RWPE2 (cell line): ENCODE data around the gene ARHGAP15.

ENCODE experiments used
- ATAC-seq: fragments of 200-7000 bp; cut with Tn5 transposase; 3 replicates; pipeline ENCODE4 v1.9.1; 2021; ENCODE audit warnings: low read depth
- DNase-seq: peaks from one replicate; pipeline ENCODE4 v3.0.0-alpha.2; 2020; ENCODE audit warnings: low spot score
- H3K27ac ChIP-seq: fragments of 450-650 bp; 2 replicates; pipeline ENCODE4 v1.5.1; 2017; ENCODE audit warnings: mild to moderate bottlenecking; ENCODE audit not compliant: poor library complexity, severe bottlenecking
- H3K27me3 ChIP-seq: fragments of 250-450 bp; sonication (Bioruptor Pico); 2 replicates; pipeline ENCODE4 v1.5.1; 2021; ENCODE audit warnings: mild to moderate bottlenecking, moderate library complexity; ENCODE audit not compliant: insufficient read depth, poor library complexity, severe bottlenecking
- H3K36me3 ChIP-seq: fragments of 250-450 bp; sonication (Bioruptor Pico); 2 replicates; pipeline ENCODE4 v1.5.1; 2020; ENCODE audit warnings: low read depth, mild to moderate bottlenecking, moderate library complexity
- H3K4me1 ChIP-seq: fragments of 250-450 bp; sonication (Bioruptor Pico); 2 replicates; pipeline ENCODE4 v1.5.1; 2021; ENCODE audit warnings: mild to moderate bottlenecking, moderate library complexity; ENCODE audit not compliant: insufficient read depth, poor library complexity, severe bottlenecking
- H3K4me3 ChIP-seq: fragments of 250-450 bp; sonication (Bioruptor Pico); 2 replicates; pipeline ENCODE4 v1.5.1; 2021; ENCODE audit warnings: mild to moderate bottlenecking, moderate library complexity; ENCODE audit not compliant: severe bottlenecking
- H3K9me3 ChIP-seq: fragments of 250-450 bp; sonication (Bioruptor Pico); 2 replicates; pipeline ENCODE4 v1.5.1; 2021; ENCODE audit warnings: mild to moderate bottlenecking, moderate library complexity; ENCODE audit not compliant: severe bottlenecking
- TF ChIP-seq, protein P1 (sequence below): fragments of 450-650 bp; IDR thresholded peaks from one replicate; pipeline ENCODE4 v1.5.1; 2017; ENCODE audit warnings: mild to moderate bottlenecking, moderate library complexity; ENCODE audit not compliant: poor library complexity, severe bottlenecking

The ARHGAP15 gene

DNA sequence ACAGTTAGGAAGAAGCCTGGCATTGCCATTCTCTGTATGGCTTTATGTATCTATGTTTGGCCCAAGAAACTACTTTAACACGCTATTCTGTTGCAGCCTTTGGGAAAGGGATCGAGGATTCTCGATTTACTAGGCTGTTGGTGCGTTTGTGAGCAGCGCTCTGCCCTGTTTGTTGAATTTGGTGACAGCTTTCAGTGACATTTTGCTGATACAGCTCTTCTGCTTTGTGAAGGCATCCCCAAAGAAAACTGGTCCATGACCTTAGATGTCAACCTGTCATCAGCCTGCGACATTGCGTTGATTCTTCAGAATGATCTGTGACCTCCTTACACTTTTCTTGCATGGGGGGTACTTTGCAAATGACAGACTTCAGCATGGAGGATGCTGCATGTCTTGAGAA, 431.5 kb downstream of the ARHGAP15 start:
- no peaks in the 10 kb centered on the region for H3K36me3 ChIP-seq
- no peak overlapping the region for H3K27ac ChIP-seq
- no peaks in the 10 kb centered on the region for H3K9me3 ChIP-seq
- ATAC-seq (no peak), DNase-seq (no peak)
- TF ChIP-seq, protein P1, sequence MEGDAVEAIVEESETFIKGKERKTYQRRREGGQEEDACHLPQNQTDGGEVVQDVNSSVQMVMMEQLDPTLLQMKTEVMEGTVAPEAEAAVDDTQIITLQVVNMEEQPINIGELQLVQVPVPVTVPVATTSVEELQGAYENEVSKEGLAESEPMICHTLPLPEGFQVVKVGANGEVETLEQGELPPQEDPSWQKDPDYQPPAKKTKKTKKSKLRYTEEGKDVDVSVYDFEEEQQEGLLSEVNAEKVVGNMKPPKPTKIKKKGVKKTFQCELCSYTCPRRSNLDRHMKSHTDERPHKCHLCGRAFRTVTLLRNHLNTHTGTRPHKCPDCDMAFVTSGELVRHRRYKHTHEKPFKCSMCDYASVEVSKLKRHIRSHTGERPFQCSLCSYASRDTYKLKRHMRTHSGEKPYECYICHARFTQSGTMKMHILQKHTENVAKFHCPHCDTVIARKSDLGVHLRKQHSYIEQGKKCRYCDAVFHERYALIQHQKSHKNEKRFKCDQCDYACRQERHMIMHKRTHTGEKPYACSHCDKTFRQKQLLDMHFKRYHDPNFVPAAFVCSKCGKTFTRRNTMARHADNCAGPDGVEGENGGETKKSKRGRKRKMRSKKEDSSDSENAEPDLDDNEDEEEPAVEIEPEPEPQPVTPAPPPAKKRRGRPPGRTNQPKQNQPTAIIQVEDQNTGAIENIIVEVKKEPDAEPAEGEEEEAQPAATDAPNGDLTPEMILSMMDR: no peak
- no peak overlapping the region for H3K4me3 ChIP-seq
- no peaks in the 10 kb centered on the region for H3K4me1 ChIP-seq
- H3K27me3 ChIP-seq: no peaks in the 10 kb centered on the region

GRCh38 chr2:143564419-143564818, 435.2 kb downstream of the ARHGAP15 start:
- DNase-seq (no peak), ATAC-seq (no peak)
- no peaks in the 10 kb centered on the region for H3K4me1 ChIP-seq
- H3K36me3 ChIP-seq: no peaks in the 10 kb centered on the region
- no peaks in the 10 kb centered on the region for H3K9me3 ChIP-seq
- no peaks in the 10 kb centered on the region for H3K27me3 ChIP-seq
- TF ChIP-seq, protein P1: no peak
- H3K27ac ChIP-seq: no peak overlapping the region
- H3K4me3 ChIP-seq: no peak overlapping the region

DNA sequence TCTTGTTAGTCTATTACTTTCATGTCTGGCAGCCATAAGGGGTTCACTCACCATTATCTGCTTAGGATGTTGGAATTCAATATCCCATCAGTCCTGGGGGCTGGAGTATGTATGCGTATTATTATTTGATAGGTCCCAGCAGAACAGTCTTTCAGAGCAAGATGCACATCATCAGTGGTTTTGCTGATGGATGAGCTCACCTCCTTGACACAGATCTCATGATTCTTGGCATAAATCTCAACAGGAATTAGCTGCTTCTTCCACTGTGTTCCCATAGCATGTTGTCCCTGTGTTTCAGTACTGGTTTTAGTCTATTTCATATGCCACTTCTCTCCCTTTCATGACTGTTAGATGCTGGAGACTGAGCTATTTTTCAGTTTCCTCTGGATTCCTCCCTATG, 442.5 kb downstream of the ARHGAP15 start:
- Histone ChIP-seq H3K27me3 (no peaks in the 10 kb centered on the region), H3K4me3 (no peak overlapping the region), H3K9me3 (no peaks in the 10 kb centered on the region), H3K4me1 (no peaks in the 10 kb centered on the region), H3K27ac (no peak overlapping the region), H3K36me3 (no peaks in the 10 kb centered on the region)
- TF ChIP-seq, protein P1: no peak
- no peak for ATAC-seq
- no peak for DNase-seq

GRCh38 chr2:143572421-143572820, 443.2 kb downstream of the ARHGAP15 start:
- no peak overlapping the region for H3K27ac ChIP-seq
- H3K4me1 ChIP-seq: no peaks in the 10 kb centered on the region
- ATAC-seq (peak; percentile 77), DNase-seq (no peak)
- H3K27me3 ChIP-seq: no peaks in the 10 kb centered on the region
- TF ChIP-seq, protein P1: no peak
- H3K36me3 ChIP-seq: no peaks in the 10 kb centered on the region
- H3K9me3 ChIP-seq: no peaks in the 10 kb centered on the region
- no peak overlapping the region for H3K4me3 ChIP-seq

- Histone ChIP-seq H3K36me3 (no peaks in the 10 kb centered on the region), H3K9me3 (no peaks in the 10 kb centered on the region), H3K27me3 (no peaks in the 10 kb centered on the region), H3K27ac (no peak overlapping the region), H3K4me3 (no peak overlapping the region), H3K4me1 (no peaks in the 10 kb centered on the region)
- DNase-seq: no peak
- TF ChIP-seq, protein P1: no peak
- ATAC-seq: no peak
These were observed 444.9 kb downstream of the ARHGAP15 start for GRCh38 chr2:143574069-143574468.
